ENCODE results near the gene SSTR5.

DNA sequence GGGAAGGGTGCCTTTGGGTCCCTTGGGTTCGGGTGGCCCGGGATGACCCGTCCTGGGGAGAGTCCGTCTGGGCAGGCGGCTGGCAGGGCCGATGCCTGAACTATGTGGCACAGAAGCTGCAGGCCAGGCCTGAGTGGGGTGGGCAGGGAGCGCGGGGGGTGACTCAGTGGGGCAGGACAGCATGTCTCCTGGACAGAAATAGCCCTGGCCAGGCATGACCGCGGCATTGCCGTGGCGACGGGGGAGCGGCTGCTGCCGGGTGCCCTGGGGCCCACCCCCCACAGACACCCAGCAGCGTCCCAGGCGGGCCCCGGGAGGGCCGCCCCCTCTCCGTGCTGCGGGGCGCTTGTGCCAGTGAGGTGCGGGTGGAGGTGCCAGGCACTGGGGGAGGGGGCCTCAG, 25.3 kb downstream of the SSTR5 start:
- TF ChIP-seq POLR2AphosphoS5 (IDR thresholded peaks at IDR 0.05; ENCODE audit: low read depth, low read length) (no peak), TAF1 (IDR thresholded peaks at IDR 0.05; ENCODE audit: borderline replicate concordance, insufficient read depth, low read length) (no peak), SIN3A (IDR thresholded peaks at IDR 0.05; ENCODE audit: borderline replicate concordance, insufficient read depth, low read length) (no peak)

Data from PFSK-1 (cell line).